MCF 10A (cell line): ENCODE data around the gene S100A6. TPM values are rescaled to one million over a fixed set of nuclear protein-coding genes. Genes with fewer than 3 reads are reported as not detected.

ENCODE experiments used
- BruUV-seq: library from RNA; stranded (reverse); fragments of 400-500 nt; replicated peaks from 2 replicates; lab custom pipeline; 2021; lab: Mats Ljungman, UMichigan
- CTCF ChIA-PET: fragments of 300-600 bp; sonication (Branson Sonifier 250); formaldehyde crosslinking; extraction: SDS; loops from one replicate; lab custom pipeline; 2021; ENCODE audit warnings: antibody characterized with exemption, inconsistent platforms; lab: Yijun Ruan, JAX
- POLR2A ChIA-PET: fragments of 300-600, 350-650 bp; sonication (Branson Sonifier 250); formaldehyde crosslinking; extraction: SDS; loops from one replicate; lab custom pipeline; 2020; ENCODE audit warnings: antibody characterized with exemption, inconsistent platforms; lab: Yijun Ruan, JAX
- DNase-seq: peaks from one replicate; pipeline ENCODE4 v3.0.0-alpha.2; 2018; ENCODE audit not compliant: unreplicated experiment
- H3K27ac Mint-ChIP-seq: one replicate; pipeline ENCODE4 v1.8.0; 2022; ENCODE audit warnings: mild to moderate bottlenecking, low read depth, mixed read lengths; ENCODE audit not compliant: unreplicated experiment
- H3K27me3 Mint-ChIP-seq: one replicate; pipeline ENCODE4 v1.8.0; 2022; ENCODE audit warnings: mixed read lengths; ENCODE audit not compliant: insufficient read depth, unreplicated experiment
- H3K36me3 Mint-ChIP-seq: one replicate; pipeline ENCODE4 v1.8.0; 2022; ENCODE audit warnings: mild to moderate bottlenecking, moderate library complexity, mixed read lengths; ENCODE audit not compliant: insufficient read depth, unreplicated experiment
- H3K4me1 Mint-ChIP-seq: one replicate; pipeline ENCODE4 v1.8.0; 2022; ENCODE audit warnings: mixed read lengths; ENCODE audit not compliant: insufficient read depth, unreplicated experiment
- H3K4me3 Mint-ChIP-seq: one replicate; pipeline ENCODE4 v1.8.0; 2022; ENCODE audit warnings: mild to moderate bottlenecking, moderate library complexity, mixed read lengths; ENCODE audit not compliant: unreplicated experiment
- H3K9me3 Mint-ChIP-seq: one replicate; pipeline ENCODE4 v1.8.0; 2022; ENCODE audit warnings: mixed read lengths; ENCODE audit not compliant: unreplicated experiment
- CTCF ChIP-seq: fragments of 200-600 bp; IDR thresholded peaks from one replicate; pipeline ENCODE4 v1.8.0; 2022; ENCODE audit warnings: antibody characterized with exemption, mild to moderate bottlenecking; ENCODE audit not compliant: unreplicated experiment
- intact Hi-C: fragments of 100-400 bp; cut with micrococcal nuclease; formaldehyde crosslinking; loops from 2 replicates; pipeline ENCODE4 v1.14.1; 2022
- total RNA-seq: library from RNA; stranded (reverse); gene quantifications from 2 replicates; pipeline ENCODE4 v1.2.3, GENCODE V29; 2022

S100A6 gene
- total RNA-seq, 1 experiment from 2014 or later: 2,571 TPM

GRCh38 chr1:153534925-153535241 is 908 bp downstream of the S100A6 start:
- Mint-ChIP-seq H3K36me3 (peaks cover 27% of the 10 kb centered on the region), H3K4me3 (peak overlapping the region; percentile 99), H3K9me3 (no peaks in the 10 kb centered on the region), H3K27ac (peak overlapping the region; percentile 75), H3K4me1 (peaks cover 60% of the 10 kb centered on the region), H3K27me3 (no peaks in the 10 kb centered on the region)
- CTCF ChIA-PET: interaction anchor here (0.6 to 11.3 kb wide), 13 partner anchors 9 to 142 kb away, joined by 3 to 224 read pairs (median 9); partner anchors contain the start of genes S100A14, S100A16, S100A2 and S100A3
- no peak for TF ChIP-seq CTCF
- POLR2A ChIA-PET: interaction anchor here (0.6 to 36.1 kb wide), 12 partner anchors 18 to 1646 kb away, joined by 3 to 2106 read pairs (median 11); partner anchors contain the start of genes CHTOP, RPS27, S100A13 and S100A14
- intact Hi-C loops: loop anchor here (1.0 to 5.0 kb wide), 2 partner anchors 10 to 137 kb away; partner anchors contain the start of genes ILF2 and S100A4
- DNase-seq: no peak
- BruUV-seq: no TSS peak

- no peaks in the 10 kb centered on the region for H3K9me3 Mint-ChIP-seq
- intact Hi-C loops: loop anchor here (1.0 to 5.0 kb wide), 2 partner anchors 11 to 138 kb away; partner anchors contain the start of genes ILF2 and S100A4
- peak overlapping the region; percentile 99 for H3K4me3 Mint-ChIP-seq
- peaks cover 55% of the 10 kb centered on the region for H3K4me1 Mint-ChIP-seq
- H3K36me3 Mint-ChIP-seq: peaks cover 27% of the 10 kb centered on the region
- no peak for TF ChIP-seq CTCF
- H3K27ac Mint-ChIP-seq: peak overlapping the region; percentile 75
- DNase-seq: peak; percentile 73
- ChIA-PET CTCF (interaction anchor here (0.6 to 11.3 kb wide), 15 partner anchors 9 to 141 kb away, joined by 3 to 224 read pairs (median 15); partner anchors contain the start of genes S100A14, S100A16, S100A2 and S100A3), POLR2A (interaction anchor here (0.5 to 36.1 kb wide), 14 partner anchors 17 to 1487 kb away, joined by 3 to 2106 read pairs (median 10); partner anchors contain the start of genes CHTOP, RPS27, S100A13 and S100A14)
- TSS peak; percentile 88 for BruUV-seq
- no peaks in the 10 kb centered on the region for H3K27me3 Mint-ChIP-seq
Observed at GRCh38 chr1:153534226-153534924, 1.4 kb downstream of the S100A6 start.

- peaks cover 27% of the 10 kb centered on the region for H3K36me3 Mint-ChIP-seq
- H3K27me3 Mint-ChIP-seq: no peaks in the 10 kb centered on the region
- peaks cover 53% of the 10 kb centered on the region for H3K4me1 Mint-ChIP-seq
- ChIA-PET POLR2A (interaction anchor here (0.5 to 36.1 kb wide), 11 partner anchors 16 to 1487 kb away, joined by 3 to 2106 read pairs (median 9); partner anchors contain the start of genes CHTOP, S100A14, S100A16 and S100A2), CTCF (interaction anchor here (0.6 to 11.3 kb wide), 22 partner anchors 9 to 1029 kb away, joined by 3 to 224 read pairs (median 6); partner anchors contain the start of genes CHTOP, S100A1, S100A13 and S100A14)
- peak; percentile 98 for DNase-seq
- H3K9me3 Mint-ChIP-seq: no peaks in the 10 kb centered on the region
- intact Hi-C loops: loop anchor here (1.0 to 5.0 kb wide), 5 partner anchors 12 to 139 kb away; partner anchors contain the start of genes ILF2 and S100A4
- TF ChIP-seq CTCF: no peak
- peak overlapping the region; percentile 99 for H3K4me3 Mint-ChIP-seq
- H3K27ac Mint-ChIP-seq: peak overlapping the region; percentile 75
- no TSS peak for BruUV-seq
Observed at GRCh38 chr1:153533689-153534201, 2.0 kb downstream of the S100A6 start.
